ENCODE results near the gene AGAP1. TPM values are rescaled to one million over a fixed set of nuclear protein-coding genes. Genes with fewer than 3 reads are reported as not detected.

Gene AGAP1
- total RNA-seq, 2 donors from 2014 or later, result 16.1 to 40.1 TPM

GRCh38 chr2:235979753-235980435 is 486.1 kb downstream of the AGAP1 start:
- Histone ChIP-seq H3K9me3 (no peaks in the 10 kb centered on the region), H3K4me3 (no peak overlapping the region), H3K27ac (no peak overlapping the region), H3K36me3 (no peaks in the 10 kb centered on the region), H3K27me3 (replicated peaks; ENCODE audit: insufficient read depth) (no peaks in the 10 kb centered on the region), H3K4me1 (replicated peaks) (no peaks in the 10 kb centered on the region)
- WGBS, result 90% methylated on average over 15 of the region's 15 CpGs
- intact Hi-C loops (cut with DNase I), result no loop called here
- TF ChIP-seq POLR2AphosphoS5 (IDR thresholded peaks at IDR 0.05) (no peak), POLR2A (IDR thresholded peaks at IDR 0.05) (no peak), CTCF (IDR thresholded peaks at IDR 0.05) (no peak)
- DNase-seq (ENCODE audit: low spot score), result no peak

GRCh38 chr2:235981631-235982030 is 487.8 kb downstream of the AGAP1 start:
- Histone ChIP-seq H3K4me1 (replicated peaks) (no peaks in the 10 kb centered on the region), H3K27ac (no peak overlapping the region), H3K36me3 (no peaks in the 10 kb centered on the region), H3K9me3 (no peaks in the 10 kb centered on the region), H3K27me3 (replicated peaks; ENCODE audit: insufficient read depth) (no peaks in the 10 kb centered on the region), H3K4me3 (no peak overlapping the region)
- intact Hi-C loops (cut with DNase I), result no loop called here
- TF ChIP-seq POLR2AphosphoS5 (IDR thresholded peaks at IDR 0.05) (no peak), CTCF (IDR thresholded peaks at IDR 0.05) (no peak), POLR2A (IDR thresholded peaks at IDR 0.05) (no peak)
- WGBS, result 74% methylated on average over 15 of the region's 15 CpGs
- no peak for DNase-seq (ENCODE audit: low spot score)

GRCh38 chr2:235983016-235983415 is 489.2 kb downstream of the AGAP1 start:
- H3K4me1 ChIP-seq (replicated peaks), result no peaks in the 10 kb centered on the region
- intact Hi-C loops (cut with DNase I), result no loop called here
- 97% methylated on average over 4 of the region's 4 CpGs for WGBS
- no peaks in the 10 kb centered on the region for H3K36me3 ChIP-seq
- DNase-seq (ENCODE audit: low spot score), result no peak
- no peak overlapping the region for H3K27ac ChIP-seq
- H3K4me3 ChIP-seq, result no peak overlapping the region
- TF ChIP-seq POLR2AphosphoS5 (IDR thresholded peaks at IDR 0.05), result no peak
- TF ChIP-seq POLR2A (IDR thresholded peaks at IDR 0.05), result no peak
- no peak for TF ChIP-seq CTCF (IDR thresholded peaks at IDR 0.05)
- no peaks in the 10 kb centered on the region for H3K9me3 ChIP-seq
- H3K27me3 ChIP-seq (replicated peaks; ENCODE audit: insufficient read depth), result no peaks in the 10 kb centered on the region

- intact Hi-C loops (cut with DNase I), result no loop called here
- Histone ChIP-seq H3K9me3 (no peaks in the 10 kb centered on the region), H3K27ac (no peak overlapping the region), H3K4me3 (no peak overlapping the region), H3K27me3 (replicated peaks; ENCODE audit: insufficient read depth) (no peaks in the 10 kb centered on the region), H3K4me1 (replicated peaks) (no peaks in the 10 kb centered on the region), H3K36me3 (no peaks in the 10 kb centered on the region)
- DNase-seq (ENCODE audit: low spot score), result no peak
- TF ChIP-seq POLR2A (IDR thresholded peaks at IDR 0.05) (no peak), CTCF (IDR thresholded peaks at IDR 0.05) (no peak), POLR2AphosphoS5 (IDR thresholded peaks at IDR 0.05) (no peak)
- 98% methylated on average over 6 of the region's 6 CpGs for WGBS
These were observed 490.7 kb downstream of the AGAP1 start for GRCh38 chr2:235984552-235984951.

- H3K36me3 ChIP-seq, result no peaks in the 10 kb centered on the region
- WGBS, result 68% methylated on average over 1 of the region's 1 CpG
- no peak for TF ChIP-seq POLR2AphosphoS5 (IDR thresholded peaks at IDR 0.05)
- TF ChIP-seq CTCF (IDR thresholded peaks at IDR 0.05), result no peak
- TF ChIP-seq POLR2A (IDR thresholded peaks at IDR 0.05), result no peak
These were observed 492.5 kb downstream of the AGAP1 start for GRCh38 chr2:235986361-235986760.

More at GRCh38 chr2:235986361-235986760, 492.5 kb downstream of the AGAP1 start:
- no peaks in the 10 kb centered on the region for H3K27me3 ChIP-seq (replicated peaks; ENCODE audit: insufficient read depth)
- DNase-seq (ENCODE audit: low spot score), result no peak
- no peak overlapping the region for H3K4me3 ChIP-seq
- H3K9me3 ChIP-seq, result no peaks in the 10 kb centered on the region
- H3K4me1 ChIP-seq (replicated peaks), result no peaks in the 10 kb centered on the region
- H3K27ac ChIP-seq, result no peak overlapping the region
- intact Hi-C loops (cut with DNase I), result no loop called here
